GM19239 (cell line): ENCODE data around the gene JPH4.
"Not testable (repeated sequence)": the region's sequence is repeated elsewhere in the genome, so short reads cannot be mapped to it uniquely, and the experiment has no call there.

Experiments
- DNase-seq: peaks from one replicate; pipeline ENCODE4 v3.0.0; 2011; ENCODE audit warnings: low spot score; ENCODE audit not compliant: insufficient read length
- FAIRE-seq: peaks from 2 replicates; lab custom pipeline; 2011; peaks lifted over from hg19 to GRCh38; lab: Jason Lieb, UNC

The JPH4 gene

DNA sequence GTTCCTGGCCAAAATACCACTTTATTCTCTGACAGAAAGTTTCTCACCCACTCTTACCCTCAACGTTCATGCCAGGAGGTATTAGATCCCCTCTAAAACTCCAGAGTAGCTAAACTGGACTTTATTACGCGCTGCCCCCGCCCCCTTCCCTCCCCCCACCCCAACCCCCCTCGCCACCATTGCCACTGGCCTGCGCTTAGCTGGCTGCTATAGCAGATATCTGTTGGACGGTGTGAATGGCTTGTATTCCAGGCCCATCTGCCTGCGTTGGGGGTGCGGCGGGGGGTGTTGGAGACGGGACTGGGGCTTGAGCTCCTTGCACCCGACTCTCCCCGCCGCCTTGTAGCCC, 23.1 kb downstream of the JPH4 start:
- FAIRE-seq = no peak
- no peak for DNase-seq

DNA sequence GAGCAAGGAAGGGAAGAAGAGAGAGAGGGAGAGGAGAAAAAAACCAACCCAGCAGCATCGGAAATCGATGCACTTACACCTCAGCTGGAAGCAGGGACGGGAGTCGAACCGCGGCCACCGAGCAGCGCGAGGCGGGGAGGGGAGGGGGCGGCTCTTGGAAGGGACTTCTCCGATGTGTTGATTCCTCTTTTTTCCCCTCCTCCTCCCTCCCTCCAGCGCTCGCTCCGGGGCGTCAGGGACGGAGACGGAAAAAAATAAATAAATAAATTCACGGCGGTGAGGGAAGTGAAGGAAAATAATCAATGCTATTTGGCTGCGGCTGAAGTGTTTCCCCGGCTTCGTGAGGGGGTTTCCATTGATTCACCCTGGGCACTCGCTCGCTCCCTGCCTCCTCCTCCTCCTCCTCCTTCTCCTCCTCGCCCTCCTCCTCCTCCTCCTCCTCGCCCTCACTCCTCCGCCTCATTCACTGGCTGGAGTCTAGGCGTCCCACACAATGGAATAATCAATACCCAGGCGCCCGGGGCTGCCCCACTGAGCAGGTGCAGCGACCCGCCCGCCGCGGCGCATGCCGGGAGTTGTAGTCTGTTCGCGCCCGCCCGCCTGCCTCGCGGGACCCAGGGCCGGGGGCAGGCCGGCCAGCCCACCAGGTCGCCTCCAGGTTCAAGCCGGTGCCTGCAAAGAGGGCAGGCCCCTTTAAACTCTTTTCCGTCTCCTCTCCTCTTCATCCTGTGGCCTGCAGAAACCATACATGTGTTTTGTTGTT, 27.1 kb downstream of the JPH4 start, which contains the start of gene ZFHX2:
Gene ZFHX2, minus strand, starts transcription at position 500 of the 763 bp plus-strand sequence. CDS start 16,440 bp downstream, outside the sequence.
- DNase-seq (peak; percentile 71), FAIRE-seq (peak; percentile 69)

DNA sequence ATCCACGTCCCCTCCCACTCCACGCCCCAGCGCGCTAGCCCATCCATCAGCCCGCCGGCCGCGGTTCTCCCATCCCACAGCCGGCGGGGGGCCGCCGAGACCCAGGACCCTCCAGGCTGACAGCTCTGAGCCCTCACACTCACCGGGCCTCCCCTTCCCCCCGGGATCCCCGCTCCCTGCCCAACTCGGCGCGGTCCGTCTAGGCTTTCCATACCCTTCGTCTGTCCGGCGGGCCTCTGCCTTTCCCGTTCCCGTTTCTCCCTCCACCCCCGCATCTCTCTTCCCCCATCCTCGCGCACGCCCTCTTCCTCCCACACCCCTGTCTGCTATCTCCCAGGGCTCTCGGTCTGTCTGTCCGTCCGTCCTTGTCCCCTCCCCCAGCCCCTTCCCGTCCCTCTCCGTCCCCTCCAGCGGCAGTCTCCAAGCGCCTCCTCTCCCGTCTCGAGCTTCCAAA, 27.8 kb downstream of the JPH4 start:
- FAIRE-seq = no peak
- DNase-seq = no peak

DNA sequence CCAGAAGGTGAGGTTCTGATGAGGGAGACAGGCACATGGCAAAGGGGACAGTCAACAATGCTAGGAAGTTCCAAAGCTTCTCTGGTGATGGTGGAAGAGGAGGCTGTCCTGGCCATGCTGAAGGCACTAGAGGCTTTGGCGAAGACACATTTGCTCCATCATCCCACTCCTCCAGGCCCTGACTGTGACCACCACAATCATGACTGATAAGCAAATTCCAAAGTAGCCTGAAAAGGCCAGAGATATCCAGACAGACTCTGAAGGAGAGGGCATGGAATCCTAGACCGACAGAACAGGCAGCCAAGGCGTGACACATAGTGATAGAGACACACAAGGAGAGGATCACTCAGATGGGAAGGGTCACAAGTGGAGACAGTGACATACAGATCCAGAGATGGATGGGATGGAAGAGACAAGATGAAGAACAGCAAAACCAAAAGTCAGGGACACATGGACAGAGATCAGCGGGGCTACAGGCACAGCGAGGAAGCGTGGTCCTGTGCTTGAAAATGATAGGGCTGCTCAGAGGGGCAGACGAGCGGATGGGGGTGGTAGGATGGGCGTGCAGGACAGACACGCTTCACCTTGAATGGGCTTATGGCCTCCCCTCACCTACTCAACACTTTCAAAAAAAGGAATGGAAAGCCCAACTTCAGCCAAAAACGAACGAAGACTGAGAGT, 28.3 kb downstream of the JPH4 start:
- DNase-seq (no peak), FAIRE-seq (no peak)

DNA sequence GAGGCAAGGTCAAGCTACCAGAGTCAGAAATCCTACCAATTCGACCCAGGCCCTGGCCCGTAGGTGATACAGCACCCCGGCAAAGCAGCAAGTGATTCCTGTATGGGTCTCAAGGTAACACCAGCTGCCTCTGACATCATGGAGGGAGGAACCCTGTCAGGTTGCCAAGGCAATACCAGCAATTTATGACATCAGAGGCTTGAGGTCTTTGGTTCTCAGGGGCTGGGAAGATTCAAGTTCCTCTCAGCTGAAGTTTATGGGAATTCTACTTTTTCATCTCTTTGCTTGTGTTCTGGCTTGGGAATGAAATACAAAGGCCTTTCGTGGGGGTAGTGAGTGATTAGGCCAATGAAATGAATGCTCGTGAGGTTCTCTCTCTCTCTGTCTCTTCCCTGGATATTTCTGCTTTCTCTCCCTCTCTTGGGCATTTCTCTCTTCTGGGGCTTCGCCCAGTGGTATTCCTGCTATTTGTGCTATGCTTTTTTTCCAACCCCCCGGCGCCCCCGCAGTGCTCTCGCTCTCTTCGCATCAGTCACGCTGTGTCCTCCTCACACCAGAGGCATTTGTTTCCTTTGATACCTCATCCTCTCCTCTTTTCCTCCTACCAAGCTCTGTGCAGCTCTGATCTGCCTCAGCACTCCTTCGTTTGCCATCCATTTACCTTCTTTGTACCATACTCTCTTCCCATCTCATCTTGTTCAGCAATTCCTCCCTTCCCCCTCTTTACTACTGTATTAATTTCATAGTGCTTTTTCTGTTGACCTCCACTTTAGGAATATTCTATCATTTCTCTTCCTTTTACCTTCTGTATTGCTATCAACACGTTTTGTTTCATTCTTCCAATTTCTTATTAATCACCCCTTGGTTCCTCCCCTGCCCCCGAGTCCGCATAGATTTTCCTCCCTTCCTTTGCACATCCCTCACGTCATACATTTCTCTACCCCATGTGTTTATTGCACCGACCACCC, 30.0 kb downstream of the JPH4 start:
- DNase-seq (no peak), FAIRE-seq (no peak)

DNA sequence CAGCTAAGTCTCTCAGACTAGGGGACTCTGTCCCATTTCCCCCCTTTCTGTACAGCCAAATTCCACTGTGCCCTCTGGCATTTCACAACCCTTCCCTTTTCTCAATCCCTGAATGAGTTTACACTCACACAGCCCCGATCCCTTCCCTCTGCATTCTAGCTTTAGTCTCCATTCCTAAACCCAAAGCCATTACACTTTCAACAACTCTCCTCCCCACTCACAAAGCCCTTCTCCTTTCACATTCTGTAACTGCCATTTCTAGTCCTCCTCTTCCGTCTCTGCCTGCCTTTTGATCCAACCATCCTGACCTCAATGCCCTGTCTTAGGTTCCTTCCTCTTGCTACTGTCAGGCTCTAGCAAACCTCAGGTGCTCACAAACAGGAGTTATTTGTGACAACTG, 30.7 kb downstream of the JPH4 start:
- no peak for FAIRE-seq
- no peak for DNase-seq

DNA sequence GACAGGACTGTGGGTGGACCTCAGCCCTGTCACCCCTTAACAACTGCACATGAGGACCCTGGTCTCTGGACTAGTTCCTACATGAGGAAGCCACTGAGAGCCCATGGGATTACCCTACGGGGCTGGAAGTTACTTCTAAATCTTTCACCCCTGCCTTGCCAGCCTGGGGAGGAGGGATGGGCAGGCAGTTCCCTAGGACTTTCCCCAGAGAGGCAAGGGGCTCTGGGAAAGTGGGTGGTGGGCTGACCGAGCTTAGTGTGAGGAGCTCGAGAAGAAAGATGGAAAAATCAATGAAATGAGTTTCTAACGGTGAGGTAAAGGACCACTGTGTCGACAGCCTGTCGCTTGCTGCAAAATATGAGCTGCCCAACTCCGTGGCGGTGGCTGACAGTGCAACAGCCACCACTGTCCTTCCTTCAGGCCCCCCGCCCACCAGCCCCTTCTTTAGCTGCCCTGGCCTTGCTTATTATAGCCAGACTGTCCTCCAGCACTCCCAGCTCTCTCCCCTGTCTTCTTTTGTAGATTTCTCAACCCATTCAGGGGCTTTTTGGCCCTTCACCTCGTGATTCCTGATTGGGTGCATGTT, 32.0 kb downstream of the JPH4 start:
- FAIRE-seq (no peak), DNase-seq (no peak)

DNA sequence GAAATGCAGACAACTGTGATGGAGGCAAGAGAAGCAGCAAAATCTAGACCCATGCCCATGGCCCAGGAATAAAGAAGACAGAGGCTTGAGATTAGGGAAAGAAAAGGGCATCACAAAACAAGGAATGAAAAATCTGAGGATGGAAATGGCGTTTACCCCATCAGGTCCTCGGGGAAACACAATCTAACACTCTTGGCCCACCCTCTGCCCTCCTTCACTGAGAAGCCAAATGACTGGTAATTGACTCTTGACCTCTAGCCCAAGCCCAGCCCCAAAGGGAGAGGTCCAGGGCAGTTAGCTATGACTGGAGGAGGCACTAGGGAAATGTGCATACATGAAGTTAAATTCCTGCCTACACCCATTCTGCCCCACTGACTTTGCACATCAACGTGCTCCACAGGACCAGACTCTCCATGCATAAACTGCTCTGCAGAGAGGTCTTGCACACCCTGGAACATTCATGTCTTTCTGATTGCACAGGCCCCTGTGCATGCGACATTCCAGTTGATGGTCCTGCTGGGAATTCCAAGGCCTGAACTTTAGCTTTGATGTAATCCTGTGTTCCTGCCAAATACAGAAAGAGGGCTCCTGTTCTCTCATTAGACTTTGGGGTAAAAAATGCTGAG, 32.7 kb downstream of the JPH4 start:
- FAIRE-seq (no peak), DNase-seq (no peak)

DNA sequence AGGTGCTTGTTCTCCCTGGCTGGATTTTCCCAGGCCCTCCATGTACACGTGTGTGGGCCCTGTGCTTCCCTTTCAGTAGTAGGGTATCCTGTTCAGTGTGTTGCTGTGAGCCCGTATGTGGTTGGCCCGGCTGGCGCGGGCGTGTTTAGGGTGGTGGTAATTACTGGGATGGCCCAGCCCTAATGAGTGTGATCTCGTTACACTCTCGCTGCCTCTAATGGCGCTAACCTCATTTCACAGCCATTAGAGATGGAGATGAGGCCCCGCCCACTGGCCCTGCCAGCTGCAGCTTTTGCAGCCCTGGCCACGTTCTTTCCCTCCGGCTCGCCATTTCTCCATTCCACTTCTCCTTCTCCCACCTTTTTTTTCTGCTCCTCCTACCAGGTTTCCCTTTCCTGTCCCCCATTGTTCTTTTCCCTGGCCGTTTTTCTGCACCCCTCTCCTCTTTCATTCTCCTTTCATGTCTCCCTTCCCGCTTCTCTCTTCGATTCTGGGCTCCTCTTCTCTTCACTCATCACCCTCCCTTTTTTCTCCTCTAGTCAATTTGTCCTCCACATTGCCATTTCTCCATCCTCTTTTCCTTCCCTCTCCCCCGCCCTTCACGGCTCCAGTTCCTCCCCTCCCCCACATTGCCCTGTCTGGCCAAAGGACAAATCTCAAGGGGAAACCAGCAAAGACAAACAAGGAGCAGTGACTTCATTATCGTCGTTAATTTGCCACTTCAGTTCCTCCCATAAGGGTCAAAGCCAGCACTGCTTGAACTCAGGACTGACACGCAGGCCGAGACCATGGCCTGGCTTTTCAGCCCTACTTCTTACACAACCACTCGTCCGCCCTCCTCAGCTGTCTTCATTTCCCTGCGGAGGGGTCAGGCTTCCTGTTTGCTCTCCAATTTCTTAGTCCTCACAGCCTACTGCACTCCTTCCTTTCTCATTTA, 33.8 kb downstream of the JPH4 start:
- DNase-seq (no peak), FAIRE-seq (no peak)

DNA sequence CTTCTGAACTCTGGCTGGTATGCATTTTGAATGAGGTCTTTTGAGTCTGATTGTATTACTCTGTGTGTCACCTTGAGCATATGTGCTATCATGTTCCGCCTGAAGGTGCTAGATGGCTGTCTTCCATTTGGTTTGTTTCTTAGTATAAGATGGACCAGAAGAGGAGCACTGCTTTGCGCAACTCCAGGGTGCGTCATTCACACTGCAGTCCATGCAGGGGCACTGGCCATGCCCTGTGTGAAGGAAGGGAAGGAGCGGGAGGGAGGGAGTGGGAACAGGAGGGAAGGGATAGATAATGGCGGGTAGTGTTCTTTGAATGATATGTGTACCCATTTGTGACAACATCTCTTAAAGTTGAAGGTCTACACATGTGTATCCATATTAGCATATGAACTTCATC, 35.2 kb downstream of the JPH4 start:
- DNase-seq = no peak
- no peak for FAIRE-seq

DNA sequence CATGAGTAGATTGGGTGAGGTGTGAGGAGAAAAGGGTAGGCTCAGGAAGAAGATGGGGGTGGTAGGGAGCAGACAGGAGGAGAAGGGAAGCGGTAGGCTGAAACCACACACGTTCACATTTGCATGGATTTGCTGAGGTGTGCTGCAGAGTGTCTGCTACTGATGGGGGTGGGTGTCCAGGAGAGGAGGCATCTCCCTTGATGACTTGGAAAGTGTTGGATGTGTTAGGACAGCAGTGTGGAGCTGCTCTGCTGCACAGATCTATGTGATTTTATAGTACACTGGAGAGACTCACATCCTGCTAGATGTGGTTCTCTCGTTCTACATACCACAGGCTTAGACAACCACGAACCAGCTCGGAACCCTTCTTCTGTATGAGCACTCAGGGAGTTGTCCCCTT, 36.3 kb downstream of the JPH4 start:
- FAIRE-seq (no peak), DNase-seq (no peak)

DNA sequence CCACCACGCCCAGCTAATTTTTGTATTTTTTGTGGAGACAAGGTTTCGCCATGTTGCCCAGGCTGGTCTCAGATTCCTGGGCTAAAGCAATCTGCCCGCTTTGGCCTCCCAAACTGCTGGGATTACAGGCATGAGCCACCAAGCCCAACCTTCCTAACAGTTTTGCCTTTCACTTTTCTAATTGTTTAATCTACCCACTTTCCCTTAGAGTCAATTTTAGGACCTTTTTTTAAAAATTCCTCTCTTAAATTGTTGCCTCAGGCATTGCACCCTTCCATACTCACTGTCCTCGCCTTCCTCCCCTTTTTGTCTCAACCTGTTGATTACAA, 38.5 kb downstream of the JPH4 start:
- DNase-seq (no peak), FAIRE-seq (no peak)

DNA sequence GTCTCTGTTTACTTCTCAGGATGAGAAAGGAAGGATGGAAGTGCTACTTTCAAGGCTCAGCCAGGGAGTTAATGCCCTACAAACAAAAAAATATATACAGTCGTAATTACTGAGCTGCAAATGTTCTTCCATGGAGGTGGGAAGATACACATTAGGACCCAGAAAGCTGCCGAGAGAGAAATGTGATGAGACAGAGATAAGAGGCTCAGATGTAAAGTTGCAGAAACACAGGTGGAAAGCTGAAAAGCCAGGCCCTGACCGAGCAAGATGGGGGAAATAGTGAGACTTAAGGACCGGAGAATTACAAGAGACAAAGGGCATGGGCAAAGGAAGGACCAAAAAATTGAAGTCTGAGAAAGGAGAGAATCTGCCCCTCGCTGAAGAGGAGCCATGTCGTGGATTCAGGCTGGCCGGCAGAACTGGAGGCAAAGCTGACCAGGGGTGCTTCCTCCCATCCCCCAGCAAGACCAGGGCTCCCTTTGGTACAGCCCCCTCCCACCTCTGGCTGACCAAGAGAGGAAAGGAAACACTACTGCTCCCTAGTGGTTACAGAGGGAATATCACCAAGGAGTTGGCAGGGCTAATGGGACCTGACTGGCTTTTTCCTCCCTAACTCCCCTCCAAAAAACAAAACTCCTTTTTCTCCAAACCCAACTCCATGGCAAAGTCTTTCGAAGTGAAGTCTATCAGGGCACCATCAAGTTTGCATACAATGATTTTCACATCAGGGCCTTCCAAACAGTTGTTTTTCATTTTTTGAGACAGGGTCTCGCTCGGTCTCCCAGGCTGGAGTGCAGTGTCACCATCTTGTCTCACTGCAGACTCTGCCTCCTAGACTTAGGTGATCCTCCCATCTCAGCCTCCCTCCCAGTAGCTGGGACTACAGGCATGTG, 39.1 kb downstream of the JPH4 start:
- peak; percentile 67 for DNase-seq
- peak; percentile 86 for FAIRE-seq

DNA sequence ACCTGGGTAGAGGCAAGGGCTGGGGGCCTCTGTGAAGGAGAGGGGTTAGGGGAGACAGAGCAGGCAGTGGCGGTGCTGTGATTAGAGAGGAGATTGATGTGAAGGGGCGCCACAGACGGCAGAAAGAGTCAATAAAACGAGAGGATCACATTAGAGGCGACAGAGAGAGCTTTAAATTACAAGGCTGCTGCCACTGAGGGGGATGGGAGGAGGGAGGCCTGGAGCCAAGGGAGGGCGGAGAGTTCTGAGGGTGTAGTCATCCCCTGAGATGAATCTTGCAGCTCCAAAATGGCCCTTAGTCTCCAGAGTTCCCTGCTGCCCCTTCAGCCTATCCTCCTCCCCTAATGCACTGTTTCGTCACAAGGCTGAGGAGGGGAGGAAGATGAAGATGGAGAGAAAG, 39.8 kb downstream of the JPH4 start:
- DNase-seq (no peak), FAIRE-seq (no peak)

DNA sequence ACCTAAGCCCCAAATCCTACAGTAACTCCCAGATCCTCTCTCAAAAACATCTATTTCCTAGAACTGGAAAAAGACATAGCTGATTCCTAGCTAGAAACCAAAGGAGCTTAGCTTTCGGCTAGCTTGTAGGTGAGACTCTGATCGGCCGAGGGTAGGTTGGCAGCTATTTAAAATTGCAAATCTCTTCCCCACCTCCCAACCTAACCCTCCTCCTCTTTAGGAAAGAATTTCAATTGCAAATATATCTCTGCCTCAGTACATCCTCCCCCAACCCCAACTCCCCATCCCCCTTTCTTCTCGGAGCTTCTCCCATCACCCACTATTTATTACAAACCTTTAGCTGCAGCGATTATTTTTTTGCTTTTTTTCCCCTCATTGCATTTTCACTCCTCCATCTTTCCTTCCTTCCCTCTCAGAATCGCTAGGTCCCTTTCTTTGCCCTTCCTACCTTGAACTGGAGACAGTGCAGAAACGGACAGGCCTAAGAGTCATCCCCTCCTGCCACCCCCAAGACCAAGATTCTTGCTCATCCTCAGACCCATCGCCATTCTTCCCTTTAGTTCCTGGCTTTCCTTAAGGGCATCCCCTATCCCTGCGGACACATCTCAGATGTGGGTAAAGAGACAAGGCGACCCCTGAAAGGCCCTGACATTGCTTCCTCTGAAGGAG, 40.4 kb downstream of the JPH4 start:
- FAIRE-seq = no peak

DNA sequence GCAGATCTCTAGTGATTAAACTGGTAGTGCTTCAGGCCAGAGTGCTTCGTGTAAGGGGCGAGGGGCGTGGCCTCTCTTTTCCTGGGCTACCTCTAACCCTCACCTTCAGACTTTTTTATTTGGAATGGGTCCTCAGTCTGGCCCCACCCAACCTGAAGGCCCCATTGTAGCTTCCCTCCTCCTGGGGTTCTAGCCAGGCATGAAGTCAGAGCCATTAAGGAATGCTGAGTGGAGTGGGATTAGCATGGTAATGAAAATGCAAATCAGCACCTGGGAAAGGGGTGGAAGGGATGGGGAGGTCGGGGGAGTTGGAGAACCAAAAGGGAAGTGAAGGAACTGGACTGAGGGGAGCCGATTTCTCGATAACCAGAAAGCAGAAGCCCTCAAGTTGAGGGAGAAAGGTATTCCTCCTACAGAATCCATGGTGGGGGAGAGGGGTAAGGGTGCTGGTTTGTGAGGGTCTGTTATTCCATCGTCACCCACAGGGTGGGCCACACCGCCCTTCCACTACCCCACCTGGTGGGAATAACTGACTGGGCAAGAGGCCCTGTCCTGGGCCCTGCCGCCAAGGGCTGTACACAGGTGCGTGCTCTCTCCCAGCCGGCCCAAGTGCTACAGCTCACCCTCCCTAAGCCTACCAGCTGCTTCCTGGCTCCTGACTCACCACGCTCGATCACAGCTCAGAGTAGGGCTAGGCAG, 41.1 kb downstream of the JPH4 start:
- DNase-seq = no peak
- no peak for FAIRE-seq

More for the DNA sequence above, 40.4 kb downstream of the JPH4 start:
- no peak for DNase-seq

DNA sequence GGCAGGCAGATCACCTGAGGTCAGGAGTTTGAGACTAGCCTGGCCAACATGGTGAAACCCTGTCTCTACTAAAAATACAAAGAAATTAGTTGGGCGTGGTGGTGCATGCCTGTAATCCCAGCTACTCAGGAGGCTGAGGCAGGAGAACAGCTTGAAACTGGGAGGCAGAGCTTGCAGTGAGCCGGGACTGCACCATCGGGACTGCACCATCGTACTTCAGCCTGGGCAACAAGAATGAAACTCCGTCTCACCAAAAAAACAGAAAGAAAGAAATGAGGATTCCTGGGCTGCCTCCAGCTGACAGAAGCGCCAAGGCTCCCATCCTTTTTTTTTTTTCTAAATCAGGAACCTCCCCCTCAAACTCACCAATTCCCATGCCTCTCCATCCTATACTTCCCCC, 41.7 kb downstream of the JPH4 start:
- DNase-seq, FAIRE-seq: not testable (repeated sequence)
